Measurements from ENCODE around the gene MICAL3.

GRCh38 chr22:18031695-18032454 is 7.5 kb upstream of the MICAL3 start:
- no peak for TF ChIP-seq CTCF (IDR thresholded peaks at IDR 0.05)
- no peak for TF ChIP-seq EZH2 (IDR thresholded peaks at IDR 0.05)

Measured in neural progenitor cell (in vitro differentiated cells).